ENCODE results near the gene COL6A2.

Gene COL6A2

DNA sequence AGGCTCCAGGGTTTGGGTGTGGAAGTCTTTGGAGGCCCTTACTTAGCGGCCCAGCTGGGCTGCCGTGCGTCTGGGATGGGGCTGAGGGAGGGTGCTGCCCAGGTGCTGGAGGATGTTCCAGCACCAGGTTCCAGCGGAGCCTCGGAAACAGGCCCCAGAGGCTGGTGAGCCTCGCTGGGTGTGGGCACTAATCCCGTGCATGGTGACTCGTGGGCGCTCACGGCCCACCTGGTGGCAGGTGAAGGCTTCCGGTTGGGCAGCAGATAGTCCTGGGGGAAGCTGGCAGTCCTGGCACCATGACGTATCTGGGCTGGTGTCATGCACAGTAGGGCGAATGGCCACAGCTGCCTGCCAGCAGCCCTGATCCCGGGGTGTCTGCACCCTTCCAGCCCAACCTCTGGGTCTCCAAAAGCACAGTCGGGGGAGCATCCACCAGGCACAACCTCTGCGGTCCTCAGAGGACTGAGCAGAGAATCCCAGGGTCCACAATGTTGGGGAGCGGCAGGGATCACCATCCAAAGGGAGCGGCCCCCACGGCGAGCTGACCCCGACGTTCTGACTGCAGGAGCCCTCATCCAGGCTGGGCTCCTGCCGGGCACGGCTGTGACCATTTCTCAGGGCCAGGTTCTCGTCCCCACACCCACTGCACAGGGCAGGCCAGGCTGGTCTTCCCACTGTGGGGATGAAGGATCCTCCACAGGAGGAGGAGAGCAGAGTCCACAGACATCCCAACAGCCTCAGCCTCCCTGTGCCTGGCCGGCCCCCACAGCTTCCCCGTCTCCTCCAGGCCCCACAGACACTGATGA, 32.1 kb downstream of the COL6A2 start:
- no peaks in the 10 kb centered on the region for H3K9me2 ChIP-seq (replicated peaks; ENCODE audit: control insufficient read depth, low read length)
- H3K79me2 ChIP-seq (ENCODE audit: control insufficient read depth, low read length): no peaks in the 10 kb centered on the region
- H3K27me3 ChIP-seq (ENCODE audit: control insufficient read depth, low read length): no peaks in the 10 kb centered on the region
- no peak overlapping the region for H3K4me3 ChIP-seq (ENCODE audit: low read length)
- no peak overlapping the region for H3K27ac ChIP-seq (ENCODE audit: low read depth, low read length)
- peaks cover 3% of the 10 kb centered on the region; the same call in 1 of the 2 replicates for H3K9me3 ChIP-seq (ENCODE audit: control insufficient read depth, insufficient read depth, low read length)
- no peaks in the 10 kb centered on the region for H3K4me1 ChIP-seq (ENCODE audit: control insufficient read depth, low read length)
- TF ChIP-seq, protein P1, sequence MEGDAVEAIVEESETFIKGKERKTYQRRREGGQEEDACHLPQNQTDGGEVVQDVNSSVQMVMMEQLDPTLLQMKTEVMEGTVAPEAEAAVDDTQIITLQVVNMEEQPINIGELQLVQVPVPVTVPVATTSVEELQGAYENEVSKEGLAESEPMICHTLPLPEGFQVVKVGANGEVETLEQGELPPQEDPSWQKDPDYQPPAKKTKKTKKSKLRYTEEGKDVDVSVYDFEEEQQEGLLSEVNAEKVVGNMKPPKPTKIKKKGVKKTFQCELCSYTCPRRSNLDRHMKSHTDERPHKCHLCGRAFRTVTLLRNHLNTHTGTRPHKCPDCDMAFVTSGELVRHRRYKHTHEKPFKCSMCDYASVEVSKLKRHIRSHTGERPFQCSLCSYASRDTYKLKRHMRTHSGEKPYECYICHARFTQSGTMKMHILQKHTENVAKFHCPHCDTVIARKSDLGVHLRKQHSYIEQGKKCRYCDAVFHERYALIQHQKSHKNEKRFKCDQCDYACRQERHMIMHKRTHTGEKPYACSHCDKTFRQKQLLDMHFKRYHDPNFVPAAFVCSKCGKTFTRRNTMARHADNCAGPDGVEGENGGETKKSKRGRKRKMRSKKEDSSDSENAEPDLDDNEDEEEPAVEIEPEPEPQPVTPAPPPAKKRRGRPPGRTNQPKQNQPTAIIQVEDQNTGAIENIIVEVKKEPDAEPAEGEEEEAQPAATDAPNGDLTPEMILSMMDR (IDR thresholded peaks at IDR 0.05; ENCODE audit: low read depth, low read length, poor library complexity, severe bottlenecking): no peak
- no peak for TF ChIP-seq EZH2phosphoT487 (IDR thresholded peaks at IDR 0.05; ENCODE audit: borderline replicate concordance, low read length)
- H3K4me2 ChIP-seq (ENCODE audit: low read length): no peak overlapping the region
- no peaks in the 10 kb centered on the region for H4K20me1 ChIP-seq (ENCODE audit: control insufficient read depth, insufficient read depth, low read depth, low read length)
- no peaks in the 10 kb centered on the region for H3K36me3 ChIP-seq (ENCODE audit: control insufficient read depth, low read length)
- no peaks in the 10 kb centered on the region for H3F3A ChIP-seq (ENCODE audit: control insufficient read depth, insufficient read depth)

DNA sequence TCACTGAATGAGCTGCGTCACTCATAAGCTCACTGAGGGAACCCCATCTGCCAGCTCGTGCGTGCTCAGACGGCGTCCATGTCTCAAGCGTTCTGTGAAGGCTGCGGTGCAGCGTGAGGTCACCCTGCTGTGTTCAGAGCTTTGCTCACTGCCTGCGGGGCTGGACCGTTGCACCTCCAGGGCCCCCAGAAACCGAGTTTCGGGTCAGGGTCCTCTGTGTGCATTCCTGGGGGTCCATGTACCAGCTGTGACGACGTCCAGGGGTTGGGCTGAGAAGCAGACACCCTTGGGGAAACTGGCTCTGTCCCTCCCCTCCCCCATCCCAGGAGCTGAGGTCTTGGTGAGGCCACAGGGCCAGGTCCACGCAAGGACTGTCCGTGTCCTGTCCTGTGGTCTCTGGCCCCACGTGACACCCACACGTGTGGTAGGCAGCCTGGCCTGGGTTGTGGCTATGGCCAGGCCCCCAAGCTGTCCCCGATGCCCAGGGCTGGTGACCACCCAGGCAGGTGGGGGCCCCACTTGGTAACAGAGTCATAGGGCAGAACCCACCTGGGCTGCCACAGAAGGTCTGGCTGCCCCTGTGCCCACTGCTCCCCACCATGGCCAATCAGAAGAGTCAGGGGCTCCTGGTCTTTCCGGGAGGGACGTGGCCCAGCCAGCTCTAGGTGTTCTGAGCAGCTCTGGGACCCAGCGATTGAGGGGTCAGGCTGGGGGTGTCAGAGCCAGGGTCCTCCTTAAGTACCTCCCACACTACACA, 33.1 kb downstream of the COL6A2 start:
- Histone ChIP-seq H3K4me2 (ENCODE audit: low read length) (no peak overlapping the region), H3K79me2 (ENCODE audit: control insufficient read depth, low read length) (no peaks in the 10 kb centered on the region), H3K36me3 (ENCODE audit: control insufficient read depth, low read length) (no peaks in the 10 kb centered on the region), H3F3A (ENCODE audit: control insufficient read depth, insufficient read depth) (no peaks in the 10 kb centered on the region), H3K9me3 (ENCODE audit: control insufficient read depth, insufficient read depth, low read length) (peaks cover 3% of the 10 kb centered on the region; the same call in 1 of the 2 replicates), H4K20me1 (ENCODE audit: control insufficient read depth, insufficient read depth, low read depth, low read length) (no peaks in the 10 kb centered on the region), H3K4me3 (ENCODE audit: low read length) (no peak overlapping the region), H3K9me2 (replicated peaks; ENCODE audit: control insufficient read depth, low read length) (no peaks in the 10 kb centered on the region), H3K4me1 (ENCODE audit: control insufficient read depth, low read length) (no peaks in the 10 kb centered on the region), H3K27ac (ENCODE audit: low read depth, low read length) (no peak overlapping the region), H3K27me3 (ENCODE audit: control insufficient read depth, low read length) (no peaks in the 10 kb centered on the region)
- no peak for TF ChIP-seq EZH2phosphoT487 (IDR thresholded peaks at IDR 0.05; ENCODE audit: borderline replicate concordance, low read length)
- TF ChIP-seq, protein P1 (IDR thresholded peaks at IDR 0.05; ENCODE audit: low read depth, low read length, poor library complexity, severe bottlenecking): no peak

DNA sequence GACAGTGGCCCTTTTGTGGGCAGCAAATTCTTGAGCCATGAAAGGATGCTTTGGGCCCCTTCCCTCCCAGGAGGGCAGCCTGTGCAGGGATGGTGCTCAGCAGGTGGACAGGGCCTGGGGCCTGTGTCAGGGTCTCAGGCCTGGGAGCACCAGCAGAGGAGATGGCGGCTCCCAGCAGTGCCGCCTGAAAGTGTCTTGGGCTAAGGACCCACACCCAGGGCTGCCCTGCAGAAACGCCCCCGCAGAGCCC, 33.6 kb downstream of the COL6A2 start:
- H3K9me2 ChIP-seq (replicated peaks; ENCODE audit: control insufficient read depth, low read length): no peaks in the 10 kb centered on the region
- H3K36me3 ChIP-seq (ENCODE audit: control insufficient read depth, low read length): no peaks in the 10 kb centered on the region
- no peaks in the 10 kb centered on the region for H3K4me1 ChIP-seq (ENCODE audit: control insufficient read depth, low read length)
- H3K79me2 ChIP-seq (ENCODE audit: control insufficient read depth, low read length): no peaks in the 10 kb centered on the region
- peaks cover 3% of the 10 kb centered on the region; the same call in 1 of the 2 replicates for H3K9me3 ChIP-seq (ENCODE audit: control insufficient read depth, insufficient read depth, low read length)
- H3K4me3 ChIP-seq (ENCODE audit: low read length): no peak overlapping the region
- no peak overlapping the region for H3K4me2 ChIP-seq (ENCODE audit: low read length)
- TF ChIP-seq EZH2phosphoT487 (IDR thresholded peaks at IDR 0.05; ENCODE audit: borderline replicate concordance, low read length): no peak
- TF ChIP-seq, protein P1 (IDR thresholded peaks at IDR 0.05; ENCODE audit: low read depth, low read length, poor library complexity, severe bottlenecking): no peak
- H4K20me1 ChIP-seq (ENCODE audit: control insufficient read depth, insufficient read depth, low read depth, low read length): no peaks in the 10 kb centered on the region
- H3F3A ChIP-seq (ENCODE audit: control insufficient read depth, insufficient read depth): no peaks in the 10 kb centered on the region
- no peaks in the 10 kb centered on the region for H3K27me3 ChIP-seq (ENCODE audit: control insufficient read depth, low read length)
- H3K27ac ChIP-seq (ENCODE audit: low read depth, low read length): no peak overlapping the region

Data from DOHH2 (cell line).